NCI-H748 (cell line): Measurements from ENCODE around the gene UBXN6.

Experiments
- DNase-seq: peaks from one replicate; lab custom pipeline; 2025; ENCODE audit not compliant: unreplicated experiment; lab: John Stamatoyannopoulos, UW

UBXN6 gene

DNA sequence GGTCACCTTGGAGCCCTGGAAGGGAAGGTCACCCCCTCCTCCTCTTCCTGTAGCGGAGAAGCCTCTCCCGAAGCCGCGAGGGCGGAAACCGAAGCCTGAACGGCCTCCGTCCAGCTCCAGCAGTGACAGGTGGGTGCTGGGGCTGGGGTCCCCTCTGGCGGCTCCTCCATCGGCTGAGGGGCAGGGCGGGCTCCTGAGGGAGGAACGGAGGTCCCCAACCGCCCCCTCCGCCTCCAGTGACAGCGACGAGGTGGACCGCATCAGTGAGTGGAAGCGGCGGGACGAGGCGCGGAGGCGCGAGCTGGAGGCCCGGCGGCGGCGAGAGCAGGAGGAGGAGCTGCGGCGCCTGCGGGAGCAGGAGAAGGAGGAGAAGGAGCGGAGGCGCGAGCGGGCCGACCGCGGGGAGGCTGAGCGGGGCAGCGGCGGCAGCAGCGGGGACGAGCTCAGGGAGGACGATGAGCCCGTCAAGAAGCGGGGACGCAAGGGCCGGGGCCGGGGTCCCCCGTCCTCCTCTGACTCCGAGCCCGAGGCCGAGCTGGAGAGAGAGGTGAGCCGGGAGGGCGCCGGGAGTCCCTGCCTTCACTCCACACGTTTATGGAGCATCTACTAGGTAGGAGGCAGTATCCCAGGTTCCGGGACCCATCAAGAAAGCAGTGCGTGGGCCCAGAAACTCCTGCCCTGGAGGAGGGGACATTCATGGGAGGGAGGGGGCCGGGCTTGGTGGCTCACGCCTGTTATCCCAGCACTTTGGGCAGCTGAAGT, 36.5 kb upstream of the UBXN6 start:
- no peak for DNase-seq

GRCh38 chr19:4493104-4493928, 35.7 kb upstream of the UBXN6 start:
- DNase-seq, result no peak

DNA sequence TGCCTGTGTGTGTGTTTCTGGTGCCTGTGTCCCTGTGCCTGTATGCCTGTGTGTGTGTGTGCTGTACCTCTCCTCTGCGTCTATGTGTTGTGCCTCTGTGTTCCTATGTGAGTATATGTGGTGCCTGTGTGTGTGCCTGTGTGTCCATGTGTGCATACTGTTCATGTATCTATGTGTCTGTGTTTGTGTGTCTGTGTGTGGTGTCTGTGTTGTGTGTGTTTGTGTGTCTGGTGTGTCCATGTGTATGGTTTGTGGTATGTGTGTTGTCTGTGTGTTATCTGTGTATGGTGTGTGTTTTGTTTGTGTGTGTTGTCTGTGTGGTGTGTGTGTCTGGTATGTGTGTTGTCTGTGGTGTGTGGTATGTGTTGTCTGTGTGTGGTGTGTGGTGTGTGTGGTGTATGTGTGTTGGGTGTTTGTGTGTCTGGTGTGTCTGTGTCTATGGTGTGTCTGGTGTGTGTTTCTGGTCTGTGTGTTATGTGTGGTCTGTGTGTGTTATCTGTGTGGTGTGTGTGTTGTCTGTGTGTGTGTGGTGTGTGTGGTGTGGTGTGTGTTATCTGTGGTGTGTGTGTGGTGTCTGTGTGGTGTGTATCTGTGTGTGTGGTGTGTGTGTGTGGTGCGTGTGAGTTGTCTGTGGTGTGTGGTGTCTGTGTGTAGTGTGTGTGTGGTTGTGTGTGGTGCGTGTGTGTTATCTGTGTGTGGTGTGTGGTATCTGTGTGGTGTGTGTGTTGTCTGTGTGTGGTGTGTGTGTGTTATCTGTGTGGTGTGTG, 34.9 kb upstream of the UBXN6 start:
- DNase-seq, result no peak

DNA sequence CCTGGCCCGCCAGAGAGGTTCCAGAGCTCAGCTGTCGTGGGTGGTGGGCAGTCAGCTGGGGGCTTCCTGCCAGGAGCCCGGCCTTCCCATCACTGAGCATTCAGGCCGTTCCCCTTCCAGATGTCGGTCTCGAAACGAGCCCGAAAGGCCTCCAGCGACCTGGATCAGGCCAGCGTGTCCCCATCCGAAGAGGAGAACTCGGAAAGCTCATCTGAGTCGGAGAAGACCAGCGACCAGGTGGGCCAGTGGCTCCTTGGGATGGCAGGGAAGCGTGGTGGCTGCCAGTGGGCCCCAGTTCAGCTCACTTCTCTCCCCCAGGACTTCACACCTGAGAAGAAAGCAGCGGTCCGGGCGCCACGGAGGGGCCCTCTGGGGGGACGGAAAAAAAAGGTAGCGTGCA, 33.9 kb upstream of the UBXN6 start:
- DNase-seq, result no peak

GRCh38 chr19:4488496-4488895, 30.9 kb upstream of the UBXN6 start:
- DNase-seq, result no peak

- no peak for DNase-seq
These were observed 30.0 kb upstream of the UBXN6 start for GRCh38 chr19:4487572-4487971.

DNA sequence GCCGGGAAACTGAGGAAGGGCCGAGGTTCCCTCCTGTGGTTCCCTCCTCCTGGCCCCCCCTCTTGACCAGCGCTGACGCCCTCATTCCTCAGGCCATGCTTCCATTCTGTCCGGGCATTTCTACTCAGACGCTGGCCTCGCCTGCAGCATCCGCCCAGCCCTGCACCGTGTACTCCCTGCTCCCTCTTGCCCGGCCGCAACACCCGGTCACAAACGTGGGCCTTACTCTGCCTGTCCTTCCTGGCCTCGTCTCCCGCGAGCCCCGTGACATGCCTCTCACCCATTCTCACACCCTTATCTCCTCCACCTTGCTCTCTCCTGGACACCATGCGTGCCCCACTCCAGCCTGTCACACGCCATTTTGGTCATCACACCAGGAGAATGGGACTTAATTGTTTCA, 25.8 kb upstream of the UBXN6 start:
- DNase-seq, result no peak

DNA sequence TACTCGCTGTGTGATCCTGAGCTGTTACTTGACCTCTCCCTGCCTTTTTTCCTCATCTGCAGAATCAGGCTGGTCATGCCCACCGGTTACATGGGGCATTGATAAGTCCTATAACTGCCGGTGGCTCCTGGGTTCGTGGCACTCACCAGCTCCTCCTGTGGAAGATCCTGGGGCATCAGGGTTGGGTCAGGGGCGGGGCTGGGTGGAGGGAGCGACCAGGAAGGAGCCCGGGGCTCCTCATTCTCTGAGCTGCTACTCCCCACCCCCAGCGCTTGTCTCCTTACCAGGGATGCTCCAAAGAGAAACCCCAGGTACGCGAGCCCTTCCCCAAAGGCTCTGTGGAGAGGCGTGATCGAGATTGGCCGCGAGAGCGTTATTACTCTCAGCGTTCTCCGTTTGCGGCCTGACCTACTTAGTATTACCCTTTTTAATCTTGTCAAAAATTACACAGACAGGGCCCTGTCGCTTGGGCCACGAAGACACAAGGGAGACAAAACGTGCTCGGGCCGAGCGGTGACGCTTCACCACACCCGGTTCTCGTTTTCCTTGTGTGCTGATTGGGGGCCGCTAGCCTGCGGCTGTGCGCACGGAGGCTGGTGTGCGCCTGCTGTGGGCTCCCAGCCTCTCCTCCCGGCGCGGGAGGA, 25.2 kb upstream of the UBXN6 start:
- DNase-seq, result no peak

DNA sequence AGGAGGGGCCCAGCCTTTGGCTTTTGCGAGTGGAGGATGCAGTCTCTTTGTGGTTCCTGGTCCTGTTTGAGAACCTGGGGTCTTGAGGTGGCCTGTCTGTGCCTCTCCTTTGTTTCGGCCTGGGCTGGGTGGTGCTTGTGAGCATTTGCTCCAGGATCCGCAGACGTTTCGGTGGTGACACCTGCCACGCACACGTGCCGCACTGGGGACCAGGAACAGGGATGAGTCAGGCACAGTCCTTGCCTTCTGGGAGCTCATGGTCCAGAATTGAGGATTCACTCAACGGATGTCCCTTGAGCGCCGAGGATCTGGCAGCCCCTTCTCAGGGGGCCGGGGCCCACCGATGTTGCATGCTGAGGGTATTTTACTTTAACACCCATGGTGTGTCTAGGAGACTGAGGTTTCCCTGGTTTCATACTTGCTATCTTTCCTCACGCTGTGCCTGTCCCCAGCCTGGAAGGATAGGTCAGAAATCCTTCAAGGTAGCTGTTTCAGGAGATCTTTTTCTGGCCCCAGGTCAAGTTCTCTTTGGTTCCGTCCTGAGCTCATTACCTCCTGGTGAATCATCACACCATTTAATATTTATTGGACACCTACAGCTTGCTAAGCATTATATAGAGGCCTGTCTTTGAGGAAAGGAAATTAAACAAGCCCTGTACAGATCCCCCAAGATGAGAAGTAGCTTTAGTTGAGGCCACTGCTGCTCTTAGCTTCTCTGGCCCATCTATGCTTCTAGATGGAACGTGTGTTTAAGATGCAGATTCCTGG, 19.6 kb upstream of the UBXN6 start:
- no peak for DNase-seq

- DNase-seq, result peak; percentile 81
These were observed 17.0 kb upstream of the UBXN6 start for GRCh38 chr19:4474514-4475022.

DNA sequence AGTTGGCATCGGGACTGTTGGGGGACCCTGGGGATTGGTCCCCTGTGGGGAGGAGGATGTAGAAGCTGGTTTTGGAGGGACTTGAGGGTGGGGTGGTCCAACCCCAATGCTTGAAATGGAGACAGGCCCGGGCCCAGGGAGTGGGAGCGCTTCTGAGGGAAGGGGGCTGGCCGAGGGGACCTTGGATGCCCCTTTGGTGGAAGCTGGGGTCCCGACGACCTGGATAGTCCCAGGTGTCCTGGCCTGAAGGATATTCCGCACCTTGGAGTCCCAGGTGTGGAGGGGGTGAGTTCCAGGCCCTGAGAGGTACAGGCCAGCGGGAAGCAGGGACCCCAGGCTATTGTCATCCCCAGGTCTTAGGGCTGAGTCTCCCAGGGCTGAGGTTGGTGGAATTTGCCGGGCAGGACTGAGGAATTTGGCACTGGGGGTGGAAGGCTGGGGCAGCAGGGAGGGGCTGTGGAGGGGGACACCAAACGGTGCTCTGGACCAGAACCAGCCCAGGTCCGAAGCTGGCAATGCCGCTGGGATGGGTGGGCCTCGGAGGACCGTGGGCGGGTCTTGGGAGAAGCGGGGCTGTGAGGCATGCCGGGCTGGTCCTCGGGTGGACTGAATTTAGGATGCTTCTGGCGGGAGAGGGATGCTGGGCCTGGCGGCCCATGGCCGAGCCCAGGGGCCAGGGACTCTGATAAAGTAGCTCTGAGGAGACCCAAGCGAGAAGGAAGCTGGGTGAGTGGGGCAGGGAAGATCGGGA, 16.3 kb upstream of the UBXN6 start:
- DNase-seq, result no peak

GRCh38 chr19:4473011-4473762, 15.6 kb upstream of the UBXN6 start:
- DNase-seq, result no peak

DNA sequence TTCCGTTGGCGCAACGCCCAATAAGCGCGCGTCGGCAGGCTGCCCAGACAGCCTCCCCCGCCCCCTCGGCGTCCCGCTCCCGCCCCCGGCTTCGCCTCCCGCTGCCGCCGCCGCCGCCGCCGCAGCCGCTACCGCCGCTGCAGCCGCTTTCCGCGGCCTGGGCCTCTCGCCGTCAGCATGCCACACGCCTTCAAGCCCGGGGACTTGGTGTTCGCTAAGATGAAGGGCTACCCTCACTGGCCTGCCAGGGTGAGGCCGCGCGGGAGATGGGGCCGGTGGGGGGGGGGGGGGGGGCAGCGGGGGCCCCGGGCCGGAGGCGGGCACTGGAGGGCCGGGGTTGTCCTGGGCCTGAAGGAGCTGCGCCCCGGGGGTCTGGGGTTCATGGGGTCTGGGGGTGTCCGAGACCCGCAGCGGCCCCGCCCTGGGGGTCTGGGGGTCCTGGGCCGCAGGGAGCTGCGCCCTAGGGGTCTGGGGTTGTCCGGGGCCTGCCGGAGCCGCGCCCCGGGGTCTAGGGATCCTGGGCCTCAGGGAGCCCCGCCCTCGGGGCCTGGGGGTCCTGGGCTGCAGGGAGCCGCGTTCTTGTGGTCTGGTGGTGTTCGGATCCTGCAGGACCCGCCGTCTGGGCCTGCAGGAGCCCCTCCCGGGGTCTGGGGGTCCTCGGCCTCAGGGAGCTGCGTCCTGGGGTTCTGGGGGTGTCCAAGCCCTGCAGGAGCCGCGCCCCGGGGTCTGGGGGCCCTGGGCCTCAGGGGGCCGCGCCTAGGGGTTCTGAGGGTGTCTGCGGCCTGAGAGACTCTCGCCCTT, 14.8 kb upstream of the UBXN6 start, which contains the start of gene HDGFL2:
Gene HDGFL2, plus strand, starts transcription at position 124 of the 801 bp plus-strand sequence. Its CDS starts 54 bp downstream, at position 178.
- no peak for DNase-seq

DNA sequence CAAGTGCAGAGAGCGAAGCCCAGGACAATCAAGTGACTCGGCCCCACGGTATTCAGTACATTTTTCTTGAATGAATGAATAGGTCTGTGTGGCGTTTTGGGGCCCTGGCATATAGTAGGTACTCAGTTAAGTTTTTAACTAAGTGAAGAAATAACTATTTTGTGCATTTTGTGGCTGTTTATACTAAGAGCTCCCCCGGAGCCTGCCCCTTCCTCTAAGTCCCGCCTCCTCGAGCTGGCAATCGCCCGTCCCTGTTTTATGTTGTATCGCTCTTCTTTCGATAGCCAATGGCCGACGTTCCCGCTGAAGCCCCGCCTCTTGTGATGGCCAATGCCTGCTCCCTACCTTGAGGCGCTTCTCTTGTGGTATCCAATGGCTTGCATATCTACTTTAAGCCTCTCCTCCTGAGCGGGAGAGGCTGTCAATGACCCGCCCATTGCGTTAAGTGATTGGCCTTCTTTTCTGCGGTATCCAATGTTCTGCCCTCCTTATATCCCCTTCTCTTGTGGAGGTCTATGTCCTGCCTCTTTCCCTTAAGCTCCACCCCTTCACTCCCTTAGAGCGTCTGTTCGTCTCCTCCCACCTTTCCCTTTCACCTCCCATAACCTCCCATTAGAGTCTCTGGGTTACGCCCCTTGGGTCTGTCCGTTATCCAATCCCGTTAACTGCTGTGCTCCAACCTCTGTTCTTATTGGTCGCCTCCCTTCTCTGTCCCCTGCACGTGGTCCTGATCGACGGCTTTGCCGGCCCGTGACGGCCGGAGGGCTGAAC, 14.0 kb upstream of the UBXN6 start:
- DNase-seq, result peak; percentile 100

- no peak for DNase-seq
These were observed 10.2 kb upstream of the UBXN6 start for GRCh38 chr19:4467835-4468234.

DNA sequence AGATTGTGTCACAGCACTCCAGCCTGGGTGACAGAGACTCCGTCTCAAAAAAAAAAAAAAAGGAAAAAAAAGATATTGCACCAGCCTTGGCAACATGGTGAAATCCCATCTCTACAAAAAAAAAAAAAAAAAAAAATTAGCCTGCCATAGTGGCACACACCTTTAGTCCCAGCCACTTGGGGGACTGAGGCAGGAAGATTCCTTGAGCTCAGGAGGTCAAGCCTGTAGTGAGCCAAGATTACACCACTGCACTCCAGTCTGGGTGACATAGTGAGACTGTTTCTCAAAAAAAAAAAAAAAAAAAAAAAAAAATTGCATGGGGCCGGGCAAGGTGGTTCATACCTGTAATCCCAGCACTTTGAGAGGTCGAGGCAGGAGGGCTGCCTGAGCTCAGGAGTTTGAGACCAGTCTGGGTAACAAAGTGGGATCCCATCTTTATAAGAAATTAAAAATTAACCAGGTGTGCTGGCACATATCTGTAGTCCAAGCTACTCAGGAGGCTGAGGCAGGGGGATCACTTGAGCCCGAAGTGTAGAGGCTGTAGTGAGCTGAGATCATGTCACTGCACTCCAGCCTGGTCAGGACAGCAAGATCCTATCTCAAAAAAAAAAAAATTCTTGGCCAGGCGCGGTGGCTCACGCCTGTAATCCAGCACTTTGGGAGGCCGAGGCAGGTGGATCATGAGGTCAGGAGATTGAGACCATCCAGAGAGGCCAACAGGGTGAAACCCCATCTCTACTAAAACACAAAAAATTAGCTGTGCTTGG, 7.4 kb upstream of the UBXN6 start:
- DNase-seq, result no peak
